Measurements from ENCODE around the gene NCL. TPM values are rescaled to one million over a fixed set of nuclear protein-coding genes. Genes with fewer than 3 reads are reported as not detected.

NCL gene
- total and polyA plus RNA-seq, 2 of the 13 experiments (the other 11 are each of a cell fraction or from before 2014, with no cell fraction given): 105 to 779 TPM

DNA sequence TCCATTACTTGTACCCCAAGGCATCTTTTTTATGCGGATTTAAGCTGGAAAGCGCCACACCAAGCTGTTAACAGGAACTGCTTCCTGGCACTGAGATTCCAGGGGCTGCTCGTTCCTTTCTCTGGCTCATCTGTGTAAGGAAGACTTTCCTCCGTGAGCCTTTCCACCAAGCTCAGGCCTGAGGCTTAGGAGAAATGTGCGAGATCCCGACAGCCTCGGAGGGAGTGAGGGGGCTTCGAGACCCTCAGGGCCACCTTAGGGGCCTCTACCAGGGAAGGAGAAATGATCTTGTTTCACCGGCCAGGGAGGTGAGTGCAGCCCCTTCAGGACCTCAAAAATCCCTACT lies 51.7 kb downstream of the NCL start (continued):
- no peak for TF ChIP-seq ZHX2 (IDR thresholded peaks at IDR 0.05; ENCODE audit: low read depth)
- TF ChIP-seq ZHX2 (CRISPR knock-in tag; IDR thresholded peaks at IDR 0.05; ENCODE audit: borderline replicate concordance): no peak
- TF ChIP-seq, protein P1, sequence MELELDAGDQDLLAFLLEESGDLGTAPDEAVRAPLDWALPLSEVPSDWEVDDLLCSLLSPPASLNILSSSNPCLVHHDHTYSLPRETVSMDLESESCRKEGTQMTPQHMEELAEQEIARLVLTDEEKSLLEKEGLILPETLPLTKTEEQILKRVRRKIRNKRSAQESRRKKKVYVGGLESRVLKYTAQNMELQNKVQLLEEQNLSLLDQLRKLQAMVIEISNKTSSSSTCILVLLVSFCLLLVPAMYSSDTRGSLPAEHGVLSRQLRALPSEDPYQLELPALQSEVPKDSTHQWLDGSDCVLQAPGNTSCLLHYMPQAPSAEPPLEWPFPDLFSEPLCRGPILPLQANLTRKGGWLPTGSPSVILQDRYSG (CRISPR knock-in tag; IDR thresholded peaks at IDR 0.05): no peak
- TF ChIP-seq, protein P2, sequence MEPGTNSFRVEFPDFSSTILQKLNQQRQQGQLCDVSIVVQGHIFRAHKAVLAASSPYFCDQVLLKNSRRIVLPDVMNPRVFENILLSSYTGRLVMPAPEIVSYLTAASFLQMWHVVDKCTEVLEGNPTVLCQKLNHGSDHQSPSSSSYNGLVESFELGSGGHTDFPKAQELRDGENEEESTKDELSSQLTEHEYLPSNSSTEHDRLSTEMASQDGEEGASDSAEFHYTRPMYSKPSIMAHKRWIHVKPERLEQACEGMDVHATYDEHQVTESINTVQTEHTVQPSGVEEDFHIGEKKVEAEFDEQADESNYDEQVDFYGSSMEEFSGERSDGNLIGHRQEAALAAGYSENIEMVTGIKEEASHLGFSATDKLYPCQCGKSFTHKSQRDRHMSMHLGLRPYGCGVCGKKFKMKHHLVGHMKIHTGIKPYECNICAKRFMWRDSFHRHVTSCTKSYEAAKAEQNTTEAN (CRISPR knock-in tag; conservative IDR thresholded peaks at IDR 0.05): no peak
- TF ChIP-seq STAT5B (CRISPR knock-in tag; IDR thresholded peaks at IDR 0.05): no peak
- no peak for TF ChIP-seq ZNF224 (CRISPR knock-in tag; IDR thresholded peaks at IDR 0.05)
- TF ChIP-seq ZKSCAN8 (CRISPR knock-in tag; IDR thresholded peaks at IDR 0.05; ENCODE audit: borderline replicate concordance): no peak
- TF ChIP-seq MED1 (CRISPR knock-in tag; IDR thresholded peaks at IDR 0.05): no peak
- no peak for TF ChIP-seq ZNF607 (CRISPR knock-in tag; IDR thresholded peaks at IDR 0.05; ENCODE audit: borderline replicate concordance)
- TF ChIP-seq ZBED4 (CRISPR knock-in tag; IDR thresholded peaks at IDR 0.05; ENCODE audit: borderline replicate concordance): no peak
- TF ChIP-seq SMAD9 (CRISPR knock-in tag; IDR thresholded peaks at IDR 0.05): no peak
- no peak for TF ChIP-seq HNRNPUL1 (IDR thresholded peaks at IDR 0.05; ENCODE audit: low read depth, low read length)
- TF ChIP-seq ZNF577 (CRISPR knock-in tag; IDR thresholded peaks at IDR 0.05; ENCODE audit: borderline replicate concordance, low read depth): no peak
- no peak for TF ChIP-seq SNAPC2 (CRISPR knock-in tag; IDR thresholded peaks at IDR 0.05)
- no peak; the same call in 1 of the 2 replicates for TF ChIP-seq FOXC1 (CRISPR knock-in tag; IDR thresholded peaks at IDR 0.05; ENCODE audit: borderline replicate concordance)
- no peak for TF ChIP-seq SOX13 (IDR thresholded peaks at IDR 0.05)
- TF ChIP-seq SOX13 (CRISPR knock-in tag; conservative IDR thresholded peaks at IDR 0.05 in 1 of 2, IDR thresholded peaks at IDR 0.05 in 1 of 2): no peak
- no peak for TF ChIP-seq ZNF775 (CRISPR knock-in tag; IDR thresholded peaks at IDR 0.05; ENCODE audit: borderline replicate concordance)

All from HepG2 (cell line).